ENCODE measurements around the gene GSC2. TPM values are rescaled to one million over a fixed set of nuclear protein-coding genes. Genes with fewer than 3 reads are reported as not detected.

Gene GSC2
- total and polyA plus RNA-seq, 4 donors, result not detected

- no peak within 1 kb of the TSS for H3K27ac ChIP-seq (ENCODE audit: low read depth in 1 of 2, low read length in 2 of 2)
- no peak for TF ChIP-seq FOXA1 (IDR thresholded peaks at IDR 0.05)
- TF ChIP-seq EGR1 (IDR thresholded peaks at IDR 0.05; ENCODE audit: low read depth in 2 of 2), result no peak
- TF ChIP-seq MAX (IDR thresholded peaks at IDR 0.05), result no peak
- no peak for TF ChIP-seq FOXA2 (IDR thresholded peaks at IDR 0.05)
- TF ChIP-seq HNF4G (IDR thresholded peaks at IDR 0.05), result no peak
- TF ChIP-seq RAD21 (IDR thresholded peaks at IDR 0.05), result no peak
- TF ChIP-seq CTCF (IDR thresholded peaks at IDR 0.05; ENCODE audit: low read depth, low read length, missing input control), result no peak
- TF ChIP-seq NR2F2 (IDR thresholded peaks at IDR 0.05), result no peak
- TF ChIP-seq REST (IDR thresholded peaks at IDR 0.05), result no peak
- no peak for TF ChIP-seq ATF3 (IDR thresholded peaks at IDR 0.05)
- no peak within 1 kb of the TSS for H3K9ac ChIP-seq (ENCODE audit: low read depth in 1 of 2, low read length in 2 of 2)
- no peaks in the 10 kb centered on the region for H3K9me3 ChIP-seq (ENCODE audit: control insufficient read depth in 4 of 4, low read length in 3 of 4)
- no peaks in the 10 kb centered on the region for H3K27me3 ChIP-seq (ENCODE audit: control insufficient read depth in 4 of 4, insufficient read depth in 4 of 4, low read length in 3 of 4)
- WGBS, result 93% methylated on average over 27 of the region's 27 CpGs
- no peak for DNase-seq (ENCODE audit: low spot score)
- H3K4me3 ChIP-seq (ENCODE audit: low read depth in 1 of 3, low read length in 3 of 3), result no peak within 1 kb of the TSS
- no peaks in the 10 kb centered on the region for H3K4me1 ChIP-seq (ENCODE audit: control insufficient read depth in 4 of 4, insufficient read depth in 4 of 4, low read length in 3 of 4)
- H3K36me3 ChIP-seq (ENCODE audit: control insufficient read depth in 4 of 4, insufficient read depth in 3 of 4, low read depth in 1 of 4, low read length in 3 of 4), result peaks cover 2 to 24% (median 16%) of the 10 kb centered on the region in 4 donors
These were observed 19.0 kb downstream of the GSC2 start, which contains the start of gene TSSK2 for GRCh38 chr22:19130959-19131684. Gene TSSK2 (plus strand): TSS chr22:19131308. CDS start chr22:19131400, 92 bp downstream.

- no peak for DNase-seq (ENCODE audit: low spot score)
- no peak overlapping the region for H3K27ac ChIP-seq (ENCODE audit: low read depth in 1 of 2, low read length in 2 of 2)
- no peak for TF ChIP-seq MAX (IDR thresholded peaks at IDR 0.05)
- TF ChIP-seq HNF4G (IDR thresholded peaks at IDR 0.05), result no peak
- TF ChIP-seq RXRA (IDR thresholded peaks at IDR 0.05), result no peak
- TF ChIP-seq HNF4A (conservative IDR thresholded peaks at IDR 0.05), result no peak
- TF ChIP-seq YY1 (IDR thresholded peaks at IDR 0.05), result no peak
- TF ChIP-seq EGR1 (IDR thresholded peaks at IDR 0.05; ENCODE audit: low read depth in 2 of 2), result no peak
- no peak for TF ChIP-seq REST (IDR thresholded peaks at IDR 0.05)
- no peak for TF ChIP-seq CTCF (IDR thresholded peaks at IDR 0.05; ENCODE audit: low read depth, low read length, missing input control)
- TF ChIP-seq SP1 (IDR thresholded peaks at IDR 0.05), result no peak
- TF ChIP-seq ATF3 (IDR thresholded peaks at IDR 0.05), result no peak
- TF ChIP-seq GABPA (IDR thresholded peaks at IDR 0.05 in 1 of 2, conservative IDR thresholded peaks at IDR 0.05 in 1 of 2), result no peak
- no peak for TF ChIP-seq FOXA2 (IDR thresholded peaks at IDR 0.05)
- TF ChIP-seq NR2F2 (IDR thresholded peaks at IDR 0.05), result no peak
- no peak for TF ChIP-seq FOXA1 (IDR thresholded peaks at IDR 0.05)
- no peak for TF ChIP-seq TAF1 (conservative IDR thresholded peaks at IDR 0.05)
- H3K4me3 ChIP-seq (ENCODE audit: low read depth in 1 of 3, low read length in 3 of 3), result no peak overlapping the region
- no peaks in the 10 kb centered on the region for H3K27me3 ChIP-seq (ENCODE audit: control insufficient read depth in 4 of 4, insufficient read depth in 4 of 4, low read length in 3 of 4)
- H3K9me3 ChIP-seq (ENCODE audit: control insufficient read depth in 4 of 4, low read length in 3 of 4), result no peaks in the 10 kb centered on the region
- 88% methylated on average over 8 of the region's 8 CpGs for WGBS
- H3K36me3 ChIP-seq (ENCODE audit: control insufficient read depth in 4 of 4, insufficient read depth in 3 of 4, low read depth in 1 of 4, low read length in 3 of 4), result peaks cover 0 to 21% (median 14%) of the 10 kb centered on the region in 4 donors
- H3K4me1 ChIP-seq (ENCODE audit: control insufficient read depth in 4 of 4, insufficient read depth in 4 of 4, low read length in 3 of 4), result no peaks in the 10 kb centered on the region
- H3K9ac ChIP-seq (ENCODE audit: low read depth in 1 of 2, low read length in 2 of 2), result no peak overlapping the region
These were observed 20.2 kb downstream of the GSC2 start for GRCh38 chr22:19129871-19130270.

Measured in liver (tissue), 9 donors.